Mesodermal cell (in vitro differentiated cells): ENCODE data around the gene VPS37D.
"Not testable (repeated sequence)": the region's sequence is repeated elsewhere in the genome, so short reads cannot be mapped to it uniquely, and the experiment has no call there.

Source experiments
- H3K27ac ChIP-seq: 2 replicates; pipeline ENCODE4 v1.7.0; 2013; ENCODE audit warnings: mild to moderate bottlenecking, low read depth, low read length, moderate library complexity; ENCODE audit not compliant: severe bottlenecking
- H3K36me3 ChIP-seq: 2 replicates; pipeline ENCODE4 v1.7.1; 2013; ENCODE audit warnings: mild to moderate bottlenecking, low read length, moderate library complexity; ENCODE audit not compliant: control insufficient read depth, insufficient read depth
- H3K4me1 ChIP-seq: one replicate; pipeline ENCODE4 v1.7.1; 2013; ENCODE audit warnings: mild to moderate bottlenecking, low read length; ENCODE audit not compliant: insufficient read depth, control insufficient read depth, poor library complexity, severe bottlenecking
- H3K4me3 ChIP-seq: 2 replicates; pipeline ENCODE4 v1.7.0; 2013; ENCODE audit warnings: low read length, control low read depth, mild to moderate bottlenecking; ENCODE audit not compliant: insufficient read depth, poor library complexity, severe bottlenecking; ENCODE audit errors: extremely low read depth
- H3K9me3 ChIP-seq: 2 replicates; pipeline ENCODE4 v1.7.1; 2013; ENCODE audit warnings: mild to moderate bottlenecking, low read length, moderate library complexity; ENCODE audit not compliant: control insufficient read depth
- WGBS, 2 experiments: methylation state at CpG; one replicate each; pipeline ENCODE4 v1.1.5; 2013; ENCODE audit warnings: missing lambda C conversion rate in 2 of 2; ENCODE audit not compliant: insufficient coverage in 2 of 2; 5-methylcytosine and 5-hydroxymethylcytosine counted together

Gene VPS37D

GRCh38 chr7:73646785-73647724 lies 20.6 kb upstream of the VPS37D start:
- Histone ChIP-seq H3K9me3 (no peaks in the 10 kb centered on the region), H3K4me3 (no peak overlapping the region), H3K4me1 (peaks cover 5% of the 10 kb centered on the region), H3K27ac (no peak overlapping the region), H3K36me3 (no peaks in the 10 kb centered on the region)
- 53 to 57% methylated on average over 13 to 15 of the region's 16 CpGs for WGBS, 2 experiments

GRCh38 chr7:73647725-73648592 lies 19.7 kb upstream of the VPS37D start:
- Histone ChIP-seq H3K4me1 (peaks cover 5% of the 10 kb centered on the region), H3K4me3 (peak overlapping the region; percentile 24), H3K27ac (no peak overlapping the region), H3K36me3 (no peaks in the 10 kb centered on the region), H3K9me3 (no peaks in the 10 kb centered on the region)
- WGBS, 2 experiments = 1% methylated on average over 53 to 55 of the region's 62 CpGs

GRCh38 chr7:73648593-73649332 lies 18.9 kb upstream of the VPS37D start:
- 33 to 44% methylated on average over 1 of the region's 1 CpG for WGBS, 2 experiments
- no peak overlapping the region for H3K27ac ChIP-seq
- H3K9me3 ChIP-seq = no peaks in the 10 kb centered on the region
- no peak overlapping the region for H3K4me3 ChIP-seq
- no peaks in the 10 kb centered on the region for H3K36me3 ChIP-seq
- H3K4me1 ChIP-seq = peaks cover 5% of the 10 kb centered on the region

DNA sequence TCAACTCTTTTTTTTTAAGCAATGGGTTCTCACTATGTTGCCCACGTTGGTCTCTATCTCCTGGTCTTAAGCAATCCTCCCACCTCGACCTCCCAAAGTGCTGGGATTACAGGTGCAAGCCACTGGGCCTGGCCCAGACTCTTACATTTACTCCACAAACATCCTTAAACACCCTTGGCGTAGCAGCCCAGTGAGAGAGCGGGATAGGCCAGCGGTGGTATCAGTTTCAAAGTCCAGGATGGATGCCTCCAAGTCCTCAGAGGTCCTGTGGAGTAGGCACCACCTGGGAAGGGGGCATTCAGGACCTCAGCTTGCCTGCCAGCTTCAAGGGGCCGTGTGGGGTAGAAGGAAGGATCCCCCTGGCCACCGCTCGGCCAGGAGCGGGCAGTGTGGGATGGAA lies 18.1 kb upstream of the VPS37D start:
- Histone ChIP-seq H3K27ac (no peak overlapping the region), H3K4me3 (no peak overlapping the region), H3K4me1 (peaks cover 5% of the 10 kb centered on the region), H3K9me3 (no peaks in the 10 kb centered on the region), H3K36me3 (no peaks in the 10 kb centered on the region)
- WGBS, 2 experiments = 63 to 64% methylated on average over 4 to 9 of the region's 9 CpGs

DNA sequence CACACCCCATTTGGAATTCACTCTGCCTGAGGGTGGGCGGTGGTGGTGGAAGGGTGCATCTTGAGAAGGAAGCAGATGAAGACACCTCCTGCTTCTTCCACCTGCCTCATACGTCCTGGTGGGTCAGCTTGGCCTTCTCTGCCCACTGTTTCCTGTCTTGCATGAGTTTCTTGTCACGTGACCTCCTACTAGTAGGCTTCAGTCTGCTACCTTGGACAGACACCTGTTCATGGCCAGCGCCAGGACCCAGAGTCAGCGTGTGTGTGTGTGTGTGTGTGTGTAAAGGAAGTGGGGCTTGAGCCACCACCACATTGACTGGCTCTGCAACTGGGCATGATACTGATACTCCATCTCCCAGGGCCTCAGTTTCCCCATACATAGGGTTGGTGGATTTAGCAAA lies 17.1 kb upstream of the VPS37D start:
- Histone ChIP-seq H3K9me3 (no peaks in the 10 kb centered on the region), H3K27ac (no peak overlapping the region), H3K4me3 (no peak overlapping the region), H3K4me1 (peaks cover 5% of the 10 kb centered on the region), H3K36me3 (no peaks in the 10 kb centered on the region)
- WGBS, 2 experiments = 88 to 90% methylated on average over 3 to 4 of the region's 5 CpGs

- Histone ChIP-seq H3K27ac (no peak overlapping the region), H3K36me3 (no peaks in the 10 kb centered on the region), H3K4me3 (no peak overlapping the region), H3K4me1 (peaks cover 5% of the 10 kb centered on the region), H3K9me3 (no peaks in the 10 kb centered on the region)
- WGBS, 2 experiments = 85 to 91% methylated on average over 4 to 8 of the region's 11 CpGs
Observed at GRCh38 chr7:73652541-73652949, 15.1 kb upstream of the VPS37D start.

DNA sequence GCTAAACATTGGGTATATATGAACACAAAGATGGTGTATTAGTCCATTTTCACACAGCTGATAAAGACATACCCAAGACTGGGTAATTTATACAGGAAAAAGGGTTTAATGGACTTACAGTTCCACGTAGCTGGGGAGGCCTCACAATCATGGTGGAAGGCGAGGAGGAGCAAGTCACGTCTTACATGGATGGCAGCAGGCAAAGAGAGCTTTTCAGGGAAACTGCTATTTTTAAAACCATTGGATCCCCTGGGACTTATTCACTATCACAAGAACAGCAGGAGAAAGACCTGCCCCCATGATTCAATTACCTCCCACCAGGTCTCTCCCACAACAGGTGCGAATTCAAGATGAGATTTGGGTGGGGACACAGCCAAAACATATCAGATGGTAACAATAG lies 12.3 kb upstream of the VPS37D start:
- not testable (repeated sequence) for H3K9me3 ChIP-seq, H3K4me1 ChIP-seq, H3K4me3 ChIP-seq, H3K36me3 ChIP-seq, H3K27ac ChIP-seq
- 84 to 100% methylated on average over 3 of the region's 4 CpGs for WGBS, 2 experiments

DNA sequence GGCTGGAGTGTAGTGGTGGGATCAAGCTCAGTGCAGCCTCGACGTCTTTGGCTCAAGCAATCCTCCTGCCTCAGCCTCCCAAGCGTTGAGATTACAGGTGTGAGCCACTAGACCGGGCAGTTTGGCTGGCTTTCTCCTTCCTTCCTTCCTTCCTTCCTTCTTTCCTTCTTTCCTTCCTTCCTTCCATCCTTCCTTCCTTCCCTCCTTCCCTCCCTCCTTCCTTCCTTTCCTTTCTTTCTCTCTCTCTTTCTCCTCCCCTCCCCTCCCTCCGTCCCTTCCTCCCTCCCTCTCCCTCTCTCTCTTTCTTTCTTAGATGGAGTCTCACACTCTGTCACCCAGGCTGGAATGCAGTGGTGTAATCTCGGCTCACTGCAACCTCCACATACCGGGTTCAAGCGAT lies 7.6 kb upstream of the VPS37D start:
- Histone ChIP-seq H3K4me3 (no peak overlapping the region), H3K27ac (no peak overlapping the region), H3K9me3 (peaks cover 8% of the 10 kb centered on the region), H3K36me3 (no peaks in the 10 kb centered on the region), H3K4me1 (no peaks in the 10 kb centered on the region)
- 61 to 68% methylated on average over 6 to 8 of the region's 8 CpGs for WGBS, 2 experiments

GRCh38 chr7:73660594-73660993 lies 7.0 kb upstream of the VPS37D start:
- H3K9me3 ChIP-seq, H3K4me1 ChIP-seq, H3K27ac ChIP-seq, H3K4me3 ChIP-seq, H3K36me3 ChIP-seq: not testable (repeated sequence)
- WGBS, 2 experiments = 89 to 93% methylated on average over 3 of the region's 4 CpGs

DNA sequence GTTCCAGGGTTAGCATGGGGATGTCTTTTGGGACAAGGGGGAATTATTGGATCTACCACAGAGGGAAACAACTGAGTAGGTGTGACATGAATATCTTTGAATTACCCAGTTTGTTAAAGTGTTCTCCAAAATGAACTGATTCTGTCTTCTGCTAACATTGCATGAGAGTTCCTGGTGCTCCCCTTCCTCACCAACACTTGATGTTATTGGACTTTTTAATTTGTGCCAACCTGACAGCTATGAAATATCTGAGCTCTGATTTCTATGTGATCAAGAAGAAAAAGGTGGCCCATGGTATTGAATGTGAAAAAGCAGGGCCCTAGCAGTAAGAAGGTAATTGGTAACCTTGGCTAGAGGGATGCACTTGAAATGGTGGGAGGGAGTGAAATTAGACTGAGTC lies 4.6 kb upstream of the VPS37D start:
- Histone ChIP-seq H3K36me3 (no peaks in the 10 kb centered on the region), H3K9me3 (peaks cover 8% of the 10 kb centered on the region), H3K4me1 (no peaks in the 10 kb centered on the region), H3K27ac (no peak overlapping the region), H3K4me3 (no peak overlapping the region)
